T47D (cell line): ENCODE data around the gene TMEM108.

Experiments
- DNase-seq, 2 experiments: peaks; one replicate each; pipeline versions ENCODE4 v3.0.0 to v3.0.0-alpha.2; 2011 to 2012; ENCODE audit warnings: low read depth in 1 of 2, low spot score in 1 of 2
- JUND ChIP-seq: IDR thresholded peaks from 2 replicates; pipeline ENCODE4 v1.6.1; 2012; ENCODE audit warnings: low read depth
- in situ Hi-C: cut with HindIII; loops from 2 replicates; pipeline ENCODE4 v1.10.0; 2016; ENCODE audit warnings: low sequenced_read_pairs, low pct_unique_long_range_greater_than_20kb

TMEM108 gene

DNA sequence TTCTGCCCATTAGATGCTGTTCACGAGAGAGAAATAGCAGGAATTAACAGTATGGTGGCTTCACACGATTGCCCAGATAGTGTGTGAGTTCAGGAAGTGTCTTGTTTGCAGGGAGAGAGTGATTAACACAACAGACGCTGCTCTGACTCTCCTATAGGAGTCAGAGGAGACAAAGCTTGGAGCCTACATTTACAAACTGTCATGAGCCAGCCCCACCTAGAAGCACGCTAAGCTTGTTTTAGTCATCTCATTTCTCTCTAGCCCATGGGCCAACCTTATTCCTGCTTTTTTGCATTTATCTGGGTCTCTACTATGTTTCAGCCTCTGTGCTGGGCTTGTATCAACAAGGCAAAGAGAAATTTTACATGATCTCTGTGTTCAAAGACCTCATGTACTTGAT, 233.3 kb downstream of the TMEM108 start:
- in situ Hi-C loops, result no loop called here
- no peak for DNase-seq
- no peak for TF ChIP-seq JUND

- no peak for DNase-seq
- in situ Hi-C loops, result no loop called here
- TF ChIP-seq JUND, result no peak
Observed at GRCh38 chr3:133273346-133273745, 235.2 kb downstream of the TMEM108 start.

- no peak for DNase-seq
- in situ Hi-C loops, result no loop called here
- TF ChIP-seq JUND, result no peak
Observed at GRCh38 chr3:133274477-133274876, 236.3 kb downstream of the TMEM108 start.

GRCh38 chr3:133276594-133276993, 238.4 kb downstream of the TMEM108 start:
- no peak for TF ChIP-seq JUND
- no peak for DNase-seq
- in situ Hi-C loops, result no loop called here

DNA sequence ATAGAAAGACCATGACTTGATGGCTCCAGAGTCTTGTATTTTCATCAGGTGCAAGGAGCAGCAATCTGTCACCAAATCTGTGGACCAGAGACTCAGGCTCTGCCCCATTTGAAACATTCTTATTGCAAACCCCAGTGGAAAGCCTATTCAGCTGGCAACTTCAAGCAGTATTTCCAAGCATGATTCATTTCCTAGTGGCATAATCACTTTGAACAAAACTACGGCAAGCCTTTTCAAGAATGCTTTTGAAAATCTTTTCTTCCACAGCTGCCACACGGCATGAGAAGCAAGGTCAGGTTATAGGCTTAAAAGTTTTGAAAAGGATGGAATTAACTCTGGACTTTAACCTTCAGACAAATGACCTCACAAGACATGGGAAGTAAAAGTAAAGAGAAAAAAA, 239.6 kb downstream of the TMEM108 start:
- no peak for DNase-seq
- in situ Hi-C loops, result no loop called here
- no peak for TF ChIP-seq JUND

DNA sequence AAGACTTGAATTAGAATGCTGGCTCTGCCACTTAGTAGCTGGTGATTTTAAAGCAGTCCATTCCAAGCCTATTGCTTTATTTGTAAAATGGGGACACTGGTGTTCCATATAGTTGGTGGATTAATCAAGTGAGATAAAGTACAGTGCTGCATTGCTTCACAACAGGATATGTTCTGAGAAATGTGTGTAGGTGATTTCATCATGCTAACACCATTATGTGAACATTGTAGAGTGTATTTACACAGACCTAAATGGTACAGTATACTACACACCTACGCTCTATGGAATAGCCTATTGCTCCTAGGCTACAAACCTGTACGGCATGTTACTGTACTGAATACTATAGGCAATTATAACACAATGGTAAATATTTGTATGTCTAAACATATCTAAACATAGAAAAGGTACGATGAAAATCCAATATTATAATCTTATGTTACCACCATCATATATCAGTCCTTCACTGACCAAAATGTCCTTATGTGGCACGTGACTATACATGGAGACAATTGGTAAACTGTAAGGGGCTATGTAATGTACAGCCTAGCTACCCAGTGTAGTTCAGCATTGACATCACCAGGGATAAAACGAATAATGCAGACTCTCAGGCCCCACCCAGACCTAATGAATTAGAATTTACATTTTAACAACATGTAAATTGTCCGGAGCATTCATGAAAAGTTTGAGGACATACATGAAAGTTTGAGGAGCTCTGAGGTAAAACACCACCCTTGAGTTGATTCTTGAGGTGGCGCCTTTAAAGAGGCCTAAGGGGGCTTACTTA, 240.3 kb downstream of the TMEM108 start:
- TF ChIP-seq JUND, result no peak
- DNase-seq, result no peak
- in situ Hi-C loops, result no loop called here

GRCh38 chr3:133280586-133280985, 242.4 kb downstream of the TMEM108 start:
- no peak for TF ChIP-seq JUND
- DNase-seq, result peak in 1 of 2 experiments; percentile 47
- in situ Hi-C loops, result no loop called here

- DNase-seq, result no peak
- in situ Hi-C loops, result no loop called here
- TF ChIP-seq JUND, result no peak
Observed at GRCh38 chr3:133282236-133282635, 244.0 kb downstream of the TMEM108 start.

DNA sequence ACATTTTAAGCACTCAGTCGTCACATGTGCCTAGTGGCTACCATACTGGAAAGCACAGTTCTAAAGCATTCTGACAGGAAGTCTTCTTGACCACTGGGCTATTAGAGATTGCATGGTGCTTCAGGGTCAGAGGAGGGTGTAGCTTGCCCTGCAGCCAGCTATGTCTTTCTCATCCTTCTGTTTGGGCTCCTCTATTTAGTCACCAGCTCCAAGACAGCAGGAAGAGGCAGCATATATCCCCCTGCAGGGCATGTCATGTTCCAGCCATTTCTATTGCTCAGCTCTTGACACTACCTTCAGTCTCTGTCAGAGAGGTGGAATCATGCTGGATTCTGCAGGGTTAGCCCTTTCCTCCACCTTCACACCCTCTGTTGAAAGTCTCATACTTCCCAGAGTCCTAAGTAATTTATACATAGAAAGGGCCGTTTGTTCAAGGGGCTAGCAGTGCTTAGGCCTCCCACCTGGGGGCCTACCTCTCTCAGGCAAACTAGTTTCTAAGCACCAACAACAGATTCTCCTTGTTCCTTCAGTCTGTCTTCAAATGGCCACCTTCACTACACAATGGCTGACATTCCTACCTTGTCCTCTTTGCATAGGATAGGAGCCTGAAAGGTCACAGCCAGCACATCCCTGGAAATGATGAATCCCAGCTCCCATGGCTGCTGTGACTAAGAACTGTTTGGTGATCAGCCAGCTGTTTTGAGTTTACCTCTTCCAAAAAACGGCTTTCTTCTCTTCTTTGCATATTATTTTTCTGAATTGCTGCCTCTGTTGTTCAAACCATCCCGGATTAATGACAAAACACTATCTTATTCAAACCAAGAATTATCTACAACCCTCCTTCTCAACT, 246.0 kb downstream of the TMEM108 start:
- DNase-seq, result peak in 1 of 2 experiments; percentile 9
- in situ Hi-C loops, result no loop called here
- no peak for TF ChIP-seq JUND

GRCh38 chr3:133289322-133289721, 251.1 kb downstream of the TMEM108 start:
- TF ChIP-seq JUND, result no peak
- DNase-seq, result no peak
- in situ Hi-C loops, result no loop called here

DNA sequence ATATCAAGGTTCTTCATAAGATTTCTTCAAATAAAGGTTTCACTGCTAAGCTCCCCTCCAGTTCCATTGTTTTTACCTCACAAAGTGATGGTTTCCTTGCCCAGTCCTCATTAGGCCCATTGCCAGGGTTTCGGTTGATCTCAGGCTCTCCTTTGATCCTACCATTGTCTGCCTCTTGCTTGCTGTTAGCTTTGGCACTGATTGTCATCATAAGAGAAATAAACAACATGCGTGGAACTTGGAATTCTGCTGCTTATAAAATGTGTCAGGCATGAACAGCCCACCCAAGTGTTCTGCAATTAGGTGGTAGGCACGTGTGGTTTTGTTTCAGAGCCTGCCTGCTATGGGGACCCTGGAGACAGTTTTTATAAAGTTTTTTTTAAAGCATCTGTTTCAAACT, 254.1 kb downstream of the TMEM108 start:
- no peak for TF ChIP-seq JUND
- in situ Hi-C loops, result no loop called here
- no peak for DNase-seq

GRCh38 chr3:133293397-133294110, 255.4 kb downstream of the TMEM108 start:
- TF ChIP-seq JUND, result no peak
- in situ Hi-C loops, result no loop called here
- no peak for DNase-seq

GRCh38 chr3:133294253-133294652, 256.1 kb downstream of the TMEM108 start:
- DNase-seq, result no peak
- TF ChIP-seq JUND, result no peak
- in situ Hi-C loops, result no loop called here
